ENCODE results near the gene EDN3.
"Not testable (repeated sequence)": the region's sequence is repeated elsewhere in the genome, so short reads cannot be mapped to it uniquely, and the experiment has no call there.

The EDN3 gene

DNA sequence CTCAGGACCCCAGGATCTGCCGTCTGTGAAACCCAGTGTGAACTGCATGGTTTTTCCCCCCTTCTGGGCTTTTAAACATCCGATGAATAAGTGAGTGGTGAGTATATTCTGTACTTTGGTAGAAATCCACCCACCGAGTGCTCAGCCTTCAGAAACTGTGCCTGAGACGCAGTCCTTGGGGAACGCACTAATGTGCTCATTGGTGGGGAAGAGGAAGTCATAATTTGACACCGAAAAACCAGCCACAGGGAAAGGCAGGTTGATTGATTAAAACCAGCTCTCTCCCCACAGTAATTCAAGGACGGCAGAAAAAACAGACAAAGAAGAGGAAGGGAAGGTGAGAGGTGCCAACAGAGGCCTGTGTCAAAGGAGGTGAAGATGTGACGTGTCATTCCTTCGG is 21.7 kb downstream of the EDN3 start:
- Mint-ChIP-seq H3K9me3 (ENCODE audit: low read depth) (no peaks in the 10 kb centered on the region), H3K27ac (no peak overlapping the region), H3K4me1 (ENCODE audit: low read depth) (no peaks in the 10 kb centered on the region), H3K27me3 (no peaks in the 10 kb centered on the region), H3K36me3 (no peaks in the 10 kb centered on the region), H3K4me3 (no peak overlapping the region)

DNA sequence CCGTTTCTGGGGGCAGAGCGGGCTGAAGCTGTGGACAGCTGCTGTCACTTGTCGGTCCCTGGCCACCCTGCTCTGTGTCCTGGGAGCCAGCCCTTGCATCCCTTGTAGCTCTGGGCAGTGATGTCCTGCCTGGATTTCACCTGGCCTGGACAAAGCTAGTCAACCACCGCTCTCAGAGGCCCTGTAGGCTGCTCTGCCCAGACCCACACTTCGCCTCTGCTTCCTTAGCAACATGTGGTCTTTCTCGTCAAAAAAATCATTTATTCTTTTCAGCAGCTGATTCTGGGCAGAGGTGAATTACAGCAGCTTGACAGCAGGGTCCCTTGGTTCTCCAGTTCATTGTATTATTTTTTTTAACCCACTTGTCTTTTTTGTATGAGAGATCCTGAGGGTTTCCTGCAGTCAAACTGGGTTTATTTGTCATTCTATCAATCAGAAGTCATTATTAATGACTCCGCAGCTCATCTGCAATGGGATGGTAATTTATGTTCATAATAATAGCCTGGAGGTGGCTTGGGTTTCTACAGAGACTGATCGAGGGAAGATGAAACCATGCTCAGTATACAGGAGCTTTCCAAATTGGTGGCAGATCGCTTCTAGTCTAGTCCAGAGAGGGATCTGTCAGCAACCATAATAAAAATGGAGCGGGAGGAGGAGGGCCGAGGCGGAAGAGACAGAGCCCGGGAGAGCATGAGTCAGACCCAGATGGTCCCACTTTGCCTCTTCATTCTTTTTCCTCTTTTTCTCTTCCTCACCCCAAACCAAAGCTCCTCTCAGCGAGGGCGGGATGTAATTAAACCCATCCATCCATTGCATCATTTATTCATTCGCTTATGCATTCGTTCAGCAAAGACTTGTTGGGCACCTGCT is 22.4 kb downstream of the EDN3 start:
- Mint-ChIP-seq H3K27ac (no peak overlapping the region), H3K9me3 (ENCODE audit: low read depth) (no peaks in the 10 kb centered on the region), H3K27me3 (no peaks in the 10 kb centered on the region), H3K4me1 (ENCODE audit: low read depth) (no peaks in the 10 kb centered on the region), H3K36me3 (no peaks in the 10 kb centered on the region), H3K4me3 (no peak overlapping the region)

DNA sequence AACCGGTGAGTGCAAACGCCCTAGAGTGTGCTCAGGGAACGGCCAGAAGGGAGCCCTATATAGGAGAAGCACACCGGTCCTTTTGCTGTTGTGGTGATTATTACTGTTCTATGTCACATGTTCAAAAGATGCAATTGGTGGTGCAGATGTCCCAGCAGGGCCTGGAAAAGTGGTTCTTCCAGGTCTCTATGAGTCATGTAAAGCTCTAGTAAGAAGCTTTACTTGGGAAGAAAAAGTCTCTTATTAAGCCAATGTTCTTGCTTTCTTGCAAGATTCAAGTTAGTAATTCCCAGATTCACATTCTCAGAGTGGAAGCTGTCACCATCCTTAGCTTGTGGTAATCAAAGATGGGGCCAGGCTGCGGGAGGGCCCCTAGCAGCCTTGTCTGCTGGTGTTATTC is 23.3 kb downstream of the EDN3 start:
- Mint-ChIP-seq H3K27me3 (no peaks in the 10 kb centered on the region), H3K36me3 (no peaks in the 10 kb centered on the region), H3K4me1 (ENCODE audit: low read depth) (no peaks in the 10 kb centered on the region), H3K27ac (no peak overlapping the region), H3K9me3 (ENCODE audit: low read depth) (no peaks in the 10 kb centered on the region), H3K4me3 (no peak overlapping the region)

DNA sequence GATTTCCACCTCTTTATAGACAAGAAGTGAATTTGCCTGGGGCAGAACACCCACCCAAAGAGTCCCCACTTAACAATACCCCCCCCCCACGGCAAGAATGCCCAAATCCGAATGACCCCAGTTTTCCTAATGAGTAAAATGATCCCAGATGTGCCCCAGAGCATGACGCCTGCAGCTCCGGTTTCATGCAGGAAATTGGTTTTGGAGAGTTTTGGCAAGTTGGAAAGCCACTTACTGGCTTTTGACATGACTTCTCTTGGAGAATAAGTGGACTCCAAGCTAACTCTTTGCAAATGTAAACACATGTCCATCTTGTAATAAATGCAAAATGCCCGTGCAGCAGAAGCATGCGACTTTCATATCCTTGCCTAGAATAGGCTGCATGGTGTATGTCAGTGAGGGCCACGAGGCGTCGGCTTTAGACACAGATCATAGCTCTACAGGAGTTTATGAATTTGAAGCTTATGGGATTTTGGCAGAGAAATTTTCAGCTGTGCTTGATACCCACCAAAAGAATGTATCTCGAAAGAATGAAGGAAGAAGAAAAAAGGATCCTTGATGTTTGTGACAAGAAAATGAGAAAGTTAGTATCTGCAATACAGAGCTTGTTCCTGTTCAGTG is 24.2 kb downstream of the EDN3 start:
- no peaks in the 10 kb centered on the region for H3K27me3 Mint-ChIP-seq
- H3K27ac Mint-ChIP-seq = no peak overlapping the region
- H3K9me3 Mint-ChIP-seq (ENCODE audit: low read depth) = no peaks in the 10 kb centered on the region
- H3K4me1 Mint-ChIP-seq (ENCODE audit: low read depth) = no peaks in the 10 kb centered on the region
- H3K4me3 Mint-ChIP-seq = no peak overlapping the region
- H3K36me3 Mint-ChIP-seq = no peaks in the 10 kb centered on the region

DNA sequence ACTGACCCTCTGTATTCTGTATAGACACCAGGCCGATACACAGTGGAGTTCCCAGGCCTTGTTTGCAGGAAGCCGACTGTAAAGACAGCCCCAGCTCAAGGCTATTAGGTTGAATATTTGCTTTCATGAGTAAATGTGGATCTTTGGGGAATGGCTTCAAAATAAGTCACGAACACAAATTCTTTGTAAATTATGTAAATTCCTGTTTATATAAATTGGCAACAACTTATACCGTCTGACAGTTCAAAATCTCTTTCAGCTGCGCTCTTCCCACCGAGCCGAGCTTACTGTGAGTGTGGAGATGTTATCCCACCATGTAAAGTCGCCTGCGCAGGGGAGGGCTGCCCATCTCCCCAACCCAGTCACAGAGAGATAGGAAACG is 24.7 kb downstream of the EDN3 start:
- Mint-ChIP-seq H3K4me1 (ENCODE audit: low read depth) (no peaks in the 10 kb centered on the region), H3K9me3 (ENCODE audit: low read depth) (no peaks in the 10 kb centered on the region), H3K36me3 (no peaks in the 10 kb centered on the region), H3K4me3 (no peak overlapping the region), H3K27me3 (no peaks in the 10 kb centered on the region), H3K27ac (no peak overlapping the region)

DNA sequence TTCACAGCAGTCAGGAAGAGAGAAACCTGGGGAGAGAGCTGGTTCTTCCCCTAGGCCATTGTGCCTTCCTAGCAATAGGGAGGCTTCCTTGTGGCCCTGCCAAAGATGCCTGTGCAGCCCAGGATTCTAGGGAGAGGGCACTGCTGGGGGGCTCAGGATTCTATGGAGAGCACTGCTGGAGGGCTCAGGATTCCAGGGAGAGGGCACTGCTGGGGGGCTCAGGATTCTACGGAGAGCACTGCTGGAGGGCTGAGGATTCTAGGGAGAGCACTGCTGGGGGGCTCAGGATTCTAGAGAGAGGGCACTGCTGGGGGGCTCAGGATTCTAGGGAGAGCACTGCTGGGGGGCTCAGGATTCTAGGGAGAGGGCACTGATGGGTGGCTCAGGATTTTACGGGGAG is 25.8 kb downstream of the EDN3 start:
- H3K27me3 Mint-ChIP-seq = no peaks in the 10 kb centered on the region

DNA sequence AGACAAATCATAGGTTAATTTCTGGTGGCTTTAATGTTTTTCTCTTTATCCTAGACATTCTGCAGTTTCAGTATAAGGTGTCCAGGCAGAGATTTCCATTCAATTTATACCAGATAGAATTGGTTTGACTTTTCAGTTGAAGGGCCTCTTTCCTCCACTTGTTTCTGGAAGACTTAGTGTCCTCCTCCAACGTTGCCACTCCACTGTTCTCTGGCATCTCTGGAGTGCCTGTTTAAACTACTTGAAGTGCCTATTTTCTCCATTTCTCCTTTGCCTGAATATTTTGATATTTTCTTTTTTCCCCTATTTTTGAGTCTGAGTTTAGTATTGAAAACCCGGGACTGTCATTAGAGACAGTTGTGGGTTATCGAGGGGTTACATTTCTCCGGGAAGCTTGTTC is 27.7 kb downstream of the EDN3 start:
- no peaks in the 10 kb centered on the region for H3K27me3 Mint-ChIP-seq
- no peak overlapping the region for H3K27ac Mint-ChIP-seq
- H3K4me3 Mint-ChIP-seq = no peak overlapping the region
- no peaks in the 10 kb centered on the region for H3K9me3 Mint-ChIP-seq (ENCODE audit: low read depth)
- H3K4me1 Mint-ChIP-seq (ENCODE audit: low read depth) = no peaks in the 10 kb centered on the region
- no peaks in the 10 kb centered on the region for H3K36me3 Mint-ChIP-seq

More for the DNA sequence above, 25.8 kb downstream of the EDN3 start:
- no peaks in the 10 kb centered on the region for H3K9me3 Mint-ChIP-seq (ENCODE audit: low read depth)
- no peak overlapping the region for H3K27ac Mint-ChIP-seq
- H3K4me1 Mint-ChIP-seq (ENCODE audit: low read depth) = no peaks in the 10 kb centered on the region
- no peak overlapping the region for H3K4me3 Mint-ChIP-seq
- H3K36me3 Mint-ChIP-seq = no peaks in the 10 kb centered on the region

DNA sequence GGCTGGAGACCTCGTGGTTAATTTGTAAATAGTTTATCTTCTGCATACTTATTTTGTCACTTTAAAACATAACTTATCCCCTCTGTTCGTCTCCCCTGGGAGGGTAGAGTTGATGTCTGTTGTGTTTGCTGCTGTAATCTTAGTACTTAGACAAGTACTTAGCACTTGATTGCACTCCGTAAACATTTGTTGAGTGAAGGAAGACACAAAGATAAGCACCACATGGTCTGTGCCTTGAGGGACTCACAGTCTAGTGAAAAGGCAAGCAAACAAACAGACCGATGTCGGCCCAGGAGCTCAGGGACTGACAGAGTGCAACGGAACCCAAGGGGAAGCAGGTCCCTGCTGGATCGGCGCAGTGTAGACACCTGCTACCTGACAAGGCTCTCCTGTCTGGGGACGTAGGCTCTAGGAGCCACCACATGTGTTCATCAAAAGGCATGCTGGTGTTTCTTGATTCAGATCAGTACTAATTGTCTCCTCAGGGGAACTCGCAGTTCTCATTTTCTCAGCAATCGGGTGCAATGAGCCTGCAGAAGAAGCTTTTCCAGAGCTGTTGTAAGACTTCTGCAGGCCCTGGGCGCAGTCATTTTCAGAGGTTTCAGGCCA is 31.4 kb downstream of the EDN3 start:
- no peaks in the 10 kb centered on the region for H3K9me3 Mint-ChIP-seq (ENCODE audit: low read depth)
- H3K4me1 Mint-ChIP-seq (ENCODE audit: low read depth) = no peaks in the 10 kb centered on the region
- H3K27me3 Mint-ChIP-seq = no peaks in the 10 kb centered on the region
- no peaks in the 10 kb centered on the region for H3K36me3 Mint-ChIP-seq
- H3K27ac Mint-ChIP-seq = no peak overlapping the region
- no peak overlapping the region for H3K4me3 Mint-ChIP-seq

DNA sequence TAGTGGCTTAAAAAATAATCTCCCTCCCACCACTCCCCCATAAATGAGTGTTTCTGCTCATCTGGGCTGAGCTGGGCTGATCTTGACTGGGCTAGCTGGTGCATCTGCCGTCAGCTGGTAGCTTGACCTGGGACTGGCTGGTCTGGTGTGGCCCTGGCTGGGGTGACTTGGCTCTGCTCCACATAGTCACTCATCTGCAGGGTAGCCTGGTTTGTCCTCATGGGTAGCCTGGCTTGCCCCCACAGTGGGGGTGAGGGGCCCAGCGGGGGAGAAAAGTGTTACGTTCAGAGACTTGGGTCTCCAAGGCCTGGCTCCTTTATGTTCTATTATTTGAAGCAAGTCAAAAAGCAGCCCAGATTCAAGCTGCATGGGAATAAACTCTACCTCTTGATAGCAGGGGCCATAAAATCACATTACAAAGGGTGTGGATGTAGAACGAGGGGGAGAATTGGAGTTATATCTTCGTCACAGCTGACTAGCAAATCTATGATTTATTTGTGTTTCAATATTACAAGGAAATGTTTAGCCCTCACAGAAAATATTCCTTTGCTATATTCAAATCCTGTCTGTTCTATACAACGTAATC is 32.9 kb downstream of the EDN3 start:
- no peak overlapping the region for H3K4me3 Mint-ChIP-seq
- H3K4me1 Mint-ChIP-seq (ENCODE audit: low read depth) = no peaks in the 10 kb centered on the region
- no peak overlapping the region for H3K27ac Mint-ChIP-seq
- no peaks in the 10 kb centered on the region for H3K9me3 Mint-ChIP-seq (ENCODE audit: low read depth)
- H3K36me3 Mint-ChIP-seq = no peaks in the 10 kb centered on the region
- H3K27me3 Mint-ChIP-seq = no peaks in the 10 kb centered on the region

DNA sequence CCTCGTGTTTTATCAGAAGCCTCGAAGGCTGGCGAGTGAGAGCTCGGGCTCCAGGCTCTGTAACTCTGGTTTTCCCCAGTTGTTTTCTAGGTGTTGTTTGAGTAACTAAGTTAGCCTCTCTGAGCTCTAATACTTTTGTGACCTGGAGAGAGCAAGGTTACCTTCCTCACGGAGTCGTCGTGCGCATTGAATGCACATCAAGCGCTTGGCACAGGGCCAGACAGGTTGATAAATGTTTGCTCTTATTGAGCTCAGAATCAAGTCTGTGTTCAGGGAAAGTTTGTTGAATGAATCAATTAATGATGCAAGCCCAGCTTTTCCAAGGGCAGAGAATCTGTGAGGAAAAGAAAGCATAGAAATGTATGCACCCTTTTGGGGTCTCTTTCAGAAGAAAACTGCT is 33.5 kb downstream of the EDN3 start:
- H3K27me3 Mint-ChIP-seq = no peaks in the 10 kb centered on the region
- H3K36me3 Mint-ChIP-seq = no peaks in the 10 kb centered on the region
- H3K4me3 Mint-ChIP-seq = no peak overlapping the region
- H3K27ac Mint-ChIP-seq = no peak overlapping the region
- no peaks in the 10 kb centered on the region for H3K9me3 Mint-ChIP-seq (ENCODE audit: low read depth)
- H3K4me1 Mint-ChIP-seq (ENCODE audit: low read depth) = no peaks in the 10 kb centered on the region

DNA sequence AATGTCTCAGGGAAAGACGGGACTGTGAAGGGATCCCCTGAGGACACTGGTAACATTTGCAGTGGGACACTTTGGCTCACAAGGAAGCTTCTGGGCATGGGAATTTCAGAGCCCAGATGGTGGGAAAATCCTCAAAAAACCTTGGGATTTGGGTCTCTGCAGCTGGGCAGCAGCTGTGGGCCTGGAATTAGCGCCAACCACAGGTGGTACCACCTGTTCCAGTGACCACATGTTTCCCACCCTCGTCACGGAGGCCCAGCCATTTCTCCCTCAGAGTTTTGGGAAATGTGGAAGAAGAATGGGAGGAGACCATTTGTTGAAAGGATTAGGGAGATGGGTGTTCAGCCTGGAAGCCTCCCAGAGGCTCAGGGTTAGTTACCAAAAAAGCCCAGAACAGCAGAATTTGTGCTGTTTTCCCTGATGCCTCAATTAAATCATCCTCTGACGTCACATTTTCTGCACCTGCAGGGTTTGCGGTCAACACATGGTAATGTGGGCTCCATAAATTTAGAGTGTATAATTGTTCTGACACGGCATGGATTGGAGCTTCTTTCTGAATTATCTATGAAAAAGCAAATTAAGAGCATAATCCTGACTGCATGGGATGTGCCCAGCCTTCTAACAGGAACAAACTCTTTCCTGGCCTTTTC is 34.4 kb downstream of the EDN3 start:
- H3K27ac Mint-ChIP-seq = no peak overlapping the region
- no peaks in the 10 kb centered on the region for H3K9me3 Mint-ChIP-seq (ENCODE audit: low read depth)
- H3K4me3 Mint-ChIP-seq = no peak overlapping the region
- no peaks in the 10 kb centered on the region for H3K27me3 Mint-ChIP-seq
- no peaks in the 10 kb centered on the region for H3K4me1 Mint-ChIP-seq (ENCODE audit: low read depth)
- H3K36me3 Mint-ChIP-seq = no peaks in the 10 kb centered on the region

DNA sequence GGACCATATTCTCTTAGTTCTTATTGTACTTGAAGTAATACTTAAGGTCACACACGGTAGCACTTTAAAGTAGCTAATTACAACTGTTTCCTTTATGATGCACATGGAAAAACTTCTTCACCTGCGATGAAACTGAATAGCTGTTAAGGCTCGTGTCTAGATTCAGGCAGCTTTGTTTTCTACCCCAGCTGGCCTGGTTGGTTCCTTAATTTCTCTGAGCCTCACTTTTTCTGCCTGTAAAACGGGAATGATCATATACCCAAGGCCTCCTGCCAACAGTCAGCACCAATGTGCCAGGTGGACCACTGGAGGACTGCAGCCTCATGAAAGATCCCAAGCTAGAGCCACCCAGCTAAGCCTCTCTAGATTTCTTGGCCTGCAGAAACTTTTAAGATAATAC is 35.0 kb downstream of the EDN3 start:
- no peaks in the 10 kb centered on the region for H3K27me3 Mint-ChIP-seq
- H3K27ac Mint-ChIP-seq = no peak overlapping the region
- no peaks in the 10 kb centered on the region for H3K36me3 Mint-ChIP-seq
- H3K4me1 Mint-ChIP-seq (ENCODE audit: low read depth) = no peaks in the 10 kb centered on the region
- H3K9me3 Mint-ChIP-seq (ENCODE audit: low read depth) = no peaks in the 10 kb centered on the region
- H3K4me3 Mint-ChIP-seq = no peak overlapping the region

DNA sequence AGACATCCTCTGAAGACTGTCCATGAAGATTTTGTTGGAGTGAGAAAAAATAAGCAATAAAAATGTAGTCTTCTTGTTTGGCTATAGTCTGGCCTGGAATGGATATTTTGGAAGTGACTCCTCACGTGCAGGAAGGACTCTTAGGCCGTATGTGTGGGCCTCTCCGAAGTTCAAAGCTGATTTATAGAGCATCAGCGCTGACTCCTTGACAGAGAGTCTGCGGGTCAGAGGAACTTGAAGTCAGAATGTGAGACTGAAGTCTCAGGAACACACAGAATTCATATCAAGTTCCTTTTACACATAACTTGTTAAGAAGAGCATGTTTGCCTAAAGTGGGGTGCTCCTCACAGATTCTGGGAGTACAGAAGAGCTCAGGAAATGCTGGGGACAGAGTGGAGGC is 36.1 kb downstream of the EDN3 start:
- no peaks in the 10 kb centered on the region for H3K36me3 Mint-ChIP-seq
- no peaks in the 10 kb centered on the region for H3K4me1 Mint-ChIP-seq (ENCODE audit: low read depth)
- H3K9me3 Mint-ChIP-seq (ENCODE audit: low read depth) = no peaks in the 10 kb centered on the region
- H3K27ac Mint-ChIP-seq = no peak overlapping the region
- H3K27me3 Mint-ChIP-seq = no peaks in the 10 kb centered on the region
- H3K4me3 Mint-ChIP-seq = no peak overlapping the region

DNA sequence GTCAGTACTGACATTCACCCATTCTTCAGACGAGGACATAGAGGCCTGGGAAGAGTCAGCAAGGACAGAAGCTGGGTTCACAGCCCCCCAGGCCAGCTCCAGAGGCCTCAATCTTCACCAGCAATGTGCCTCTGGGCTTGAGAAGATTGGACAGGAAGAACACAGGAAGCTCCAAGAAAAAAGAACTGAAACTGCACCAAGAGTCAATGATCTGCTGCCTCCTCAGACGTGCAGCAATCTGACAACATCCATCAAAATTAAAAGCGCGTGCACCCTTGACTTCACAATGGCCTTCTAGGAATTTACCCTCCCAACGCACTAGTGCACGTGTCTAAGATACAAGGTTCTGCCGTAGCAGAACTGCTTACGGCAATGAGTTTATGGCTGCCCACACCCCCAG is 38.0 kb downstream of the EDN3 start:
- not testable (repeated sequence) for H3K27me3 Mint-ChIP-seq; H3K4me1 Mint-ChIP-seq (ENCODE audit: low read depth); H3K27ac Mint-ChIP-seq; H3K9me3 Mint-ChIP-seq (ENCODE audit: low read depth); H3K36me3 Mint-ChIP-seq; H3K4me3 Mint-ChIP-seq
